Esophagus muscularis mucosa (tissue), 2 donors: ENCODE results near the gene TADA2B.

Source experiments
- POLR2A ChIP-seq: fragments of 450-650 bp; IDR thresholded peaks from one replicate; pipeline ENCODE4 v1.6.1; 2017; ENCODE audit warnings: antibody characterized with exemption, moderate library complexity, mild to moderate bottlenecking, low read depth
- POLR2AphosphoS5 ChIP-seq, 2 donors: sonication (generic); formaldehyde crosslinking; IDR thresholded peaks; one replicate each; pipeline ENCODE4 v1.6.1; 2017; ENCODE audit warnings: antibody characterized with exemption in 2 of 2

- TF ChIP-seq POLR2A (no peak), POLR2AphosphoS5 (IDR thresholded peaks at IDR 0.05) (no peak)
Observed at GRCh38 chr4:7020290-7020689, 22.9 kb upstream of the TADA2B start.
